ENCODE results near the gene LRRC1. TPM values are rescaled to one million over a fixed set of nuclear protein-coding genes. Genes with fewer than 3 reads are reported as not detected.

Gene LRRC1
- total RNA-seq (2014; rRNA removed) (18.1 and 19.4 TPM in 2 replicates), Bru-seq, nascent RNA (percentile 81 among the genes with signal in this experiment), BruChase-seq, experiment 1, labeled RNA remaining after a 6-hour chase (percentile 61 among the genes with signal in this experiment), BruChase-seq, experiment 2, labeled RNA remaining after a 2-hour chase (percentile 65 among the genes with signal in this experiment)
- long read RNA-seq, transcript LRRC1-202 (14 exons, 3,180 nt), result major isoform, 88 of 110 reads
- long read RNA-seq, partial matches to known transcripts, result 5 of 110 reads
- long read RNA-seq, other reads (novel, unspliced or antisense), result 17 of 110 reads

DNA sequence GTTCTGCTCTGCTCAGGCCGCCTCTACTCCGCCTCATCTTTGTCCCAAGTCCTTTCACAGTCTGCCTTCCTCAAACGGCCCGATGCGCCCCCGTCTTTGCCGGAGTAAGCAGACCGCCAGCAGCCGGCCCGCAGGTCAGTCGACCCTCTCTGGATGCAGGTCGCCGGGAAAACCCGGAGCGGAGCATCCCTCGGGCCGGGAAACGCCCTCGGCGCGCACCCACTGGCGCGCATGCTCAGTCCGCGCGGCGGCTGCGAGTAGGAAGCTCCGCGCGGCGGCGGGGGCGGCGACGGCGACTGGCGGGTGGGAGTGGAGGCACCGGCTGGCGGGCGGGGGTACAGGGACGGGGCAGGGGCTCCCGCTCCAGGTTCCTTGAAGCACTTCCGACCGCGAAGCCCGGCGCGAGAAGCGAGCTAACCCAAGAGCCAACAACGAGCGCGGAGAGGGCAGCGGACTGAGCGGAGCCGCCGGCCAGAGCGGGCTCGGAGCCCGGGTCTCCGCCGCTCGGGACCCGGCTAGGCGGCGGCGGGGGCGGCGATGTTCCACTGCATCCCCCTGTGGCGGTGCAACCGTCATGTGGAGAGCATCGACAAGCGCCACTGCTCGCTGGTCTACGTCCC is at the start of gene LRRC1:
Gene LRRC1 (plus strand): TSS at position 286 of the 620 bp plus-strand sequence. CDS start 252 bp downstream, at position 538.
- peak within 1 kb of the TSS; percentile 77 for H3K9ac ChIP-seq (ENCODE audit: low read length)
- peaks cover 27% of the 10 kb centered on the region for H3K4me1 ChIP-seq (ENCODE audit: insufficient read depth, low read length)
- H3K79me2 ChIP-seq (ENCODE audit: low read length), result peaks cover 61% of the 10 kb centered on the region
- H3K9me2 ChIP-seq (replicated peaks; ENCODE audit: low read length), result no peaks in the 10 kb centered on the region
- H4K20me1 ChIP-seq (ENCODE audit: low read length), result no peaks in the 10 kb centered on the region
- H3K9me3 ChIP-seq (ENCODE audit: low read length), result 0 out of 2 replicates have a peak, but pooled peaks cover 3% of the 10 kb centered on the region
- H3F3A ChIP-seq (ENCODE audit: low read length, unreplicated experiment), result no peaks in the 10 kb centered on the region
- peak; percentile 50 for ATAC-seq
- DNase-seq, result peak; percentile 95
- peak within 1 kb of the TSS; percentile 86 for H3K4me3 ChIP-seq (ENCODE audit: low read length)
- TF ChIP-seq EZH2phosphoT487 (IDR thresholded peaks at IDR 0.05; ENCODE audit: borderline replicate concordance, low read length) (no peak), EZH2 (IDR thresholded peaks at IDR 0.05; ENCODE audit: low read length, unreplicated experiment) (no peak)
- TF ChIP-seq, protein P1, sequence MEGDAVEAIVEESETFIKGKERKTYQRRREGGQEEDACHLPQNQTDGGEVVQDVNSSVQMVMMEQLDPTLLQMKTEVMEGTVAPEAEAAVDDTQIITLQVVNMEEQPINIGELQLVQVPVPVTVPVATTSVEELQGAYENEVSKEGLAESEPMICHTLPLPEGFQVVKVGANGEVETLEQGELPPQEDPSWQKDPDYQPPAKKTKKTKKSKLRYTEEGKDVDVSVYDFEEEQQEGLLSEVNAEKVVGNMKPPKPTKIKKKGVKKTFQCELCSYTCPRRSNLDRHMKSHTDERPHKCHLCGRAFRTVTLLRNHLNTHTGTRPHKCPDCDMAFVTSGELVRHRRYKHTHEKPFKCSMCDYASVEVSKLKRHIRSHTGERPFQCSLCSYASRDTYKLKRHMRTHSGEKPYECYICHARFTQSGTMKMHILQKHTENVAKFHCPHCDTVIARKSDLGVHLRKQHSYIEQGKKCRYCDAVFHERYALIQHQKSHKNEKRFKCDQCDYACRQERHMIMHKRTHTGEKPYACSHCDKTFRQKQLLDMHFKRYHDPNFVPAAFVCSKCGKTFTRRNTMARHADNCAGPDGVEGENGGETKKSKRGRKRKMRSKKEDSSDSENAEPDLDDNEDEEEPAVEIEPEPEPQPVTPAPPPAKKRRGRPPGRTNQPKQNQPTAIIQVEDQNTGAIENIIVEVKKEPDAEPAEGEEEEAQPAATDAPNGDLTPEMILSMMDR (conservative IDR thresholded peaks at IDR 0.05; ENCODE audit: low read depth, low read length), result no peak
- H3K27me3 ChIP-seq (ENCODE audit: low read length), result no peaks in the 10 kb centered on the region
- CTCF ChIA-PET, result interaction anchor here (1.1 to 3.0 kb wide), 4 partner anchors 60 to 161 kb away, joined by 9 to 42 read pairs (median 20); no protein-coding TSS in a partner anchor
- intact Hi-C loops (cut with micrococcal nuclease), result loop anchor here (1.0 to 10.0 kb wide), 6 partner anchors 16 to 250 kb away; partner anchors contain the start of gene GCLC
- peak within 1 kb of the TSS; percentile 94 for H2AFZ ChIP-seq (ENCODE audit: low read length)
- H3K27ac ChIP-seq (ENCODE audit: low read length), result peak within 1 kb of the TSS; percentile 66
- no peaks in the 10 kb centered on the region for H3K36me3 ChIP-seq (ENCODE audit: low read depth, low read length)
- BruUV-seq (replicated peaks), result no TSS peak
- H3K4me2 ChIP-seq (ENCODE audit: low read length), result peak within 1 kb of the TSS; percentile 95
- POLR2A ChIA-PET (ENCODE audit: unreplicated experiment), result interaction anchor here (0.6 to 1.5 kb wide), 10 partner anchors 9 to 922 kb away, joined by 3 to 6 read pairs (median 4); no protein-coding TSS in a partner anchor

DNA sequence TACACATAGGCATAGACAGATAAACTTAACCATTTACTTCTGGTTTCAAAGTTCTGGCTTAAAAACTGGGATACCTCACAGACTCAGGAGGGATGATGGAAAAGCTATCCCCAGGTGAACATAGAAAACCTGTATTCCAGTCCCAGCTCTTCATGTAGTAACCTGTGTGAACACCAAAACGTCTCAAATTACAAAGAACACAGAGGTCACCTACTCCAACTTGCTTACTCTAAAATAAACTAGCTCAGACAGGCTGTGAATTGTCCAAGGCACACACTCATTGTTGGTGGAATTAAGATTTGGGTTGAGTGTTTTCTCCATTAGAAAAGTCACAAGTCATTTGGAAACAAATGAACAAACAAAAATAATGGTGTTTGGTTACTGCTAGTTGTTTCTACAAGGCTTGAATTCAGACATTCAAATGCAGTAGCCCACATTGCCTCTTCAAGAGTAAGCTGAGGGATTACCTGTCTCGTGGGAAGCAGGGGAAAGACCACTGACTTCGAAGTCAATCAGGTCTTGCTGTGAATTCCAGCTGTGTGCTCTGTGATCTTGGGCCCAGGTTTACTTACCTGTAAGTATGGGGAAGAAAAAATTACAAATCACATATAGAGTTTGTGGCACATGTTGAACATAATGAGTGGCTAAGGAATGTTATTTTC is 48.2 kb upstream of the LRRC1 start:
- no peaks in the 10 kb centered on the region for H3K27me3 ChIP-seq (ENCODE audit: low read length)
- H3K4me3 ChIP-seq (ENCODE audit: low read length), result no peak overlapping the region
- H3K27ac ChIP-seq (ENCODE audit: low read length), result no peak overlapping the region
- ATAC-seq, result peak; percentile 71
- H3K9ac ChIP-seq (ENCODE audit: low read length), result no peak overlapping the region
- H3K4me2 ChIP-seq (ENCODE audit: low read length), result peak overlapping the region; percentile 35
- no peak overlapping the region for H2AFZ ChIP-seq (ENCODE audit: low read length)
- BruUV-seq (replicated peaks), result no TSS peak
- no peaks in the 10 kb centered on the region for H3K79me2 ChIP-seq (ENCODE audit: low read length)
- peak; percentile 65 for DNase-seq
- no peaks in the 10 kb centered on the region for H3K9me3 ChIP-seq (ENCODE audit: low read length)
- no peaks in the 10 kb centered on the region for H4K20me1 ChIP-seq (ENCODE audit: low read length)
- H3K9me2 ChIP-seq (replicated peaks; ENCODE audit: low read length), result 0 out of 2 replicates have a peak, but pooled peaks cover 4% of the 10 kb centered on the region
- ChIA-PET CTCF (no interaction called here), POLR2A (ENCODE audit: unreplicated experiment) (no interaction called here)
- intact Hi-C loops (cut with micrococcal nuclease), result no loop called here
- TF ChIP-seq EZH2 (IDR thresholded peaks at IDR 0.05; ENCODE audit: low read length, unreplicated experiment), result no peak
- TF ChIP-seq EZH2phosphoT487 (IDR thresholded peaks at IDR 0.05; ENCODE audit: borderline replicate concordance, low read length), result no peak
- TF ChIP-seq, protein P1 (conservative IDR thresholded peaks at IDR 0.05; ENCODE audit: low read depth, low read length), result no peak
- H3K36me3 ChIP-seq (ENCODE audit: low read depth, low read length), result no peaks in the 10 kb centered on the region
- H3K4me1 ChIP-seq (ENCODE audit: insufficient read depth, low read length), result peaks cover 19% of the 10 kb centered on the region
- H3F3A ChIP-seq (ENCODE audit: low read length, unreplicated experiment), result no peaks in the 10 kb centered on the region

Data from PC-3 (cell line).